ENCODE results near the gene CACNA2D3.

Gene CACNA2D3

DNA sequence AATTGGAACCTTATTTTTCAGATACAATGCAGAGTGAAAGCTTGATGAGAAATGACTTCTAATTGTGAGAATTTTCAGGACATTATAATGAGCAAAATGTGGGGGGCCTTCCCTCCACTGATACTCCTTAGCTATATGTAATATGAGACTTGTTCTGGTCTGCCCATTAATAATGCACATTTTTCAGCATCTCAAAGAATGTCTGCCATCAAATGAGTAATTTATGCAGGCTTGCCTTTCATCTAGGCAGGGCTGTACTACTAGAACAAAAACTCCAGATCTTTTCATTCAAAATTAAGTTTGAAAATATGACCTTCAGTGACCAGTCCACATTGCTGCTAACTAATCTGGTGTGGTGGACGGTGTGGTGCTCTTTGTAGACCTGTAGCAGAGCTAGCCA, 678.1 kb downstream of the CACNA2D3 start:
- DNase-seq (ENCODE audit: low read depth in 2 of 2): no peak

DNA sequence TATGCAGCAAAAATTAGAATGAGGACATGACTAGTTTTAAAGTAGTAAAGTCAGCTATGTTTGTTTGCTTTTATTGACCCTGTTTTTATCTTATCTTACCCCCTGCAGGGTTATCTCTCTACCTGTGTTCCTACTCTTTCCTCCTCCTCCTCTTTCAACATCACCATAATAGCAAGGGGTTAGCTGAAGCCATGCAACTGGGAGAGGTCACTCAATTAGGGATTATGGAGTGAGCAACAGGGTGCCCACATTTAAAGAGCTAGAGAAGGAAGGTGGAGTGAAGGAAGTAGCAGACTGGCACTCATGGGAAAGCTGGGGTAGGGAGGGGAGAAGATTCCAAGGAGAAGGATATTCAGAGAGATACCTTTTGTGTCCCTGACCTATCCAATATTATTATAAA, 679.6 kb downstream of the CACNA2D3 start:
- DNase-seq (ENCODE audit: low read depth in 2 of 2): no peak

DNA sequence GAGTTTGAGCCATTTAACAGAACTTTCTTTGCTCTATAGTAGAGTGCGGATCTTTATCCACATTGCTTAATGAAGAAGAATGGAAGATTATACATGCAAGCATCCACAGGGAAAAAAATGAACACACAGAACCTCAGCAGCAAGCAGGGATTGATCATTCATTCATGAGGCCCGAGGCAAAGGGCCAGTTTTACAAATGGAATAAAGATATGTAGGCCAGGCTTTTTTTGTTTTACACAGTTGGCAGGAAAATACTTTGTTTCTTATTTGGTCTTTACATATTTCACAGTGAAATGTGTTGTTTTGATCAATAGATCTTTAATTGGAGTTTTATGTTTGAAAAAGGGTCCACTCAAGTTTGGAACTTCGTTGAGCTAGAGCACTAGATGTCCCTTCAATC, 688.0 kb downstream of the CACNA2D3 start:
- DNase-seq (ENCODE audit: low read depth in 2 of 2): no peak

DNA sequence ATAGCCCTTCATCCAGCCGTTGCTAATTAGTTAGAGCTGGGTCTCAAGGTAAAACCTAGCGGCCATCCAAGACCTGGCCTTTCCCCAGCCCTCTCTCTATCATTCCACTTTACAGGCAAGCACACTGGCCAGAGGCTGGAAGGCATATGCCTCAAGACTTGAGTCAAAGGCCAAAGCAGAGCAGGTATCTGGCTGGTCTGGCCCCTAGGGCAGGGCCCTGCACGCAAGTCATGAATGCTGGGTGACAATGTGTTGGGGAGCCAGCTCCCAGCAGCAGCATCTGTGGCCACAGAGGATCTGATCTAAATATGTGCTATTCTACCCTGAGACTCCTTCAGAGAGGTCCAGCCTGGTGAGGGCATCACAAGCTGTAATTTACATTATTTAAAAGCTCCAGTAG, 691.9 kb downstream of the CACNA2D3 start:
- DNase-seq (ENCODE audit: low read depth in 2 of 2): no peak

DNA sequence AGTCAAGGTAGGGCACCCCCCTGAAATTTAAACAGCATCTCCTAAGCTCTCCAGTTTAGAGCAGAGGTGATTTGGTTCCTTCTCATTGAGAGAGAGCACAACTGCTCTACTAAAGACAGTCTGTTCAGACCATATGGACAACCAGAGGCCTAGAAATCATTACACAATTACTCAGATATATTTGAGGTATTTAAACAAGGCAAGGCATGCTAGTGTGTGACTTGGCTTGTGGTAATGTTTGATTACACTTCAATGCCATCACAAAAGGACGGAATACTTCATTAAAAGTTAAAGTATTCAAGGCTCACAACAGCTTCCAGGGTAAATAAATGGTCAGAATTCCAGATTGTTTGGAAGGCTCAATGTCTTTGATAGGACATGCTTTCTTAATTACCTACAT, 695.3 kb downstream of the CACNA2D3 start:
- DNase-seq (ENCODE audit: low read depth in 2 of 2): peak; percentile 65 to 68

GRCh38 chr3:54818486-54818885, 696.1 kb downstream of the CACNA2D3 start:
- DNase-seq (ENCODE audit: low read depth in 2 of 2): no peak

DNA sequence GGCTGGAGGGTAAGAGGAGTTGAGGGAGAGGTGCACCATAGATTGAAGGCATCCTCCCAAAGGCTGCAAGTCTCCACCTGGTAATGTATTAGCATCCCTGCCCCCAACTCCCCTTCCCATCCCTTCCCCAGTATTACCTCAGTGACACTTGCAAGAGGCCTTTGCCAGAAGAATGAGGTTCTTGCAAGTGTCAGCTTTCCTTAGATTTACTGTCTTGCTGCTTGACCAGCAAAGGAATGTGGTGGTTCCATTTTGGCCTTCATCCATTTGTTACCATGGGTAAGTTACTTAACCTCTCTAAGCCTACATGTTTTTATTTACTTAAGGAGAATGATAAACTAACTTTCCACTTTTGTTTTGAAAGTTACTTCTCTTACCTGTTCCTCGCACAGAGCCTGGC, 696.6 kb downstream of the CACNA2D3 start:
- DNase-seq (ENCODE audit: low read depth in 2 of 2): no peak

- peak; percentile 62 to 70 for DNase-seq (ENCODE audit: low read depth in 2 of 2)
Observed at GRCh38 chr3:54819946-54820345, 697.6 kb downstream of the CACNA2D3 start.

DNA sequence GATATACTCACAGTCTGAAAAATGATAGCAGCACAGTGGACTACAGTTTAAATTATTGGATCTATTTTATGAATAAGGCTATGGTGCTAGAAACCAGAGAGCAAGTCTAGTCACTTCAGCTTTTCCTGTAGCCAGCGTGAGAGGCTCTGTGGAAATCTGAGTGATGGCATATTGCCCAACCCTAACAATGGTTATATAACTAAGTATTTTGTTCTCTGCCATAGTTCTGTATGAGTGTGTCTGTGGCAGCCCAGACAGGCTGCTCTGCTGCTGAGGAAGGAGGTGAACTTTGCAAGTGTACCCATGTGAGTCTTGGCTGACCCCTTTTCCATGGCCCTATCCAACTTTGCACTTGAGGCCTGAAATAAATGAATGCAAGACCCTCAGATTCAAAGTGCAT, 699.9 kb downstream of the CACNA2D3 start:
- peak; percentile 24 to 25 for DNase-seq (ENCODE audit: low read depth in 2 of 2)

DNA sequence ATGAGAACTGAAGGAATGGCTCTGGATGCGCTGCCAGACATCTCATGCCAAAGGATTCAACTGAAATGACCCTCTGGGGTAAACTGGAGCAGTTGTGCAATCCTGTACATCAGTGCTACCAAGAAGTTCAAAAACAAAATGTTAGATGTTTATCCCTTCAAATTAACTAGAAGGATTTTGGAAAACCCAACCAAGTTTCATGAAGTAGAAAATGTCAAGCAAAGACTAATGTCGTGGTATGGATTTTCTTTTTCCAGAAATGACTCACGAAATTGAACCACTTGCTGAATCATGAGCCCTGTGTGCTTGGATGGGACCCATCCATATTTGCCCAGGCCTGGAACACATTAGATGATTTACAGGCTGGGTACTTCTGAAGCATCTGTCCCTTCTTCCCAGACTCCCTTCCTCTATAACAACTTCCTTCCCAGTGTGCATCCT, 703.9 kb downstream of the CACNA2D3 start:
- DNase-seq (ENCODE audit: low read depth in 2 of 2): peak; percentile 47 to 49

DNA sequence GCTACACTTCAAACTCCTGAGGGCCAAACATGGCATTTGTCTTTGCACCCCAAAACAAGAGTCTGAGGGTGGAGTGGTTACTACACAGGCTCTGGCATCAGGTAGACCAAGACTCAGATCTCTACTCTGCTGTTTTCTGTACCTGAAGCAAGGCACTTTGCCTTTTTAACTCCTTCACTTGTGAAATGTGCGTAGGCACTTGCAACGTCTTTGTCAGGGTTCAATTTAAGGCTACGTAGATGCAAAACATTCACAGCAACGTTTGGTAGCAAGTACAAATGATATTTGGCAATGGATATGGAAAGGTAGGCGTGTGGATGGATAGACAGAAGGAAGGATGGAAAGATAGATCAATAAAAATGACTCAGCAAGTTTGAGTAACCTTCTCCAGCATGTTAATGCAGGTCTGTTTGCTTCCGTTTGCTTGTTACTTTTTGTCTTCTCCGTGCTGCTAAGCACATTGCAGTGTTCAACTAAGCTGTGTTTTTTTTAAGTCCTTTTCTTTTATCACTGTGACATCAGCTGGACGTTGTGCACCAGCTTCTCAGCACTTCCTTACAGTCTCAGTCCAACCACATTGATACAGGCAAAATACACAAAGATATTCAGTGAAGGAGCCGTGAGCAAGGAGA, 704.8 kb downstream of the CACNA2D3 start:
- no peak for DNase-seq (ENCODE audit: low read depth in 2 of 2)

DNA sequence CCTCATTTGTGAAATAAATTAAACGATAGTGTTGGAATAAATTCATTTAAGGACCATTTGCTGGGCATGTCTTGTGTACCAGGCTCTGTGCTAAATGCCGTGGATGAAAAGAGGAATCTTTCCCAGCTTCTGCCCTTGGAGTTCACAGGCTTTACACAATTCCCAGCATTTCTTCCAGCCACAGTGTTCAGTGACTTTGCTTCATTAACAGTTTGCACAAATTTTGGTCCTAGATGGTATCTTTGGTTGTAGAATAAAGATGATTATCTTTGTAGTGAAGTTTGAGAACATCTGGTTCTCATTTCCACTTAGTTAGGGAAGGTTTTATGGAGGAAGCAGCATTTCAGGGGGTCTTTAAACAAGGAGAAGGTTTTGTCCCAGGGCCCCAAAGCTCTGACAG, 705.4 kb downstream of the CACNA2D3 start:
- DNase-seq (ENCODE audit: low read depth in 2 of 2): no peak

GRCh38 chr3:54830658-54831057, 708.3 kb downstream of the CACNA2D3 start:
- no peak for DNase-seq (ENCODE audit: low read depth in 2 of 2)

- no peak for DNase-seq (ENCODE audit: low read depth in 2 of 2)
Observed at GRCh38 chr3:54831112-54831511, 708.8 kb downstream of the CACNA2D3 start.

GRCh38 chr3:54832876-54833275, 710.5 kb downstream of the CACNA2D3 start:
- DNase-seq (ENCODE audit: low read depth in 2 of 2): no peak

DNA sequence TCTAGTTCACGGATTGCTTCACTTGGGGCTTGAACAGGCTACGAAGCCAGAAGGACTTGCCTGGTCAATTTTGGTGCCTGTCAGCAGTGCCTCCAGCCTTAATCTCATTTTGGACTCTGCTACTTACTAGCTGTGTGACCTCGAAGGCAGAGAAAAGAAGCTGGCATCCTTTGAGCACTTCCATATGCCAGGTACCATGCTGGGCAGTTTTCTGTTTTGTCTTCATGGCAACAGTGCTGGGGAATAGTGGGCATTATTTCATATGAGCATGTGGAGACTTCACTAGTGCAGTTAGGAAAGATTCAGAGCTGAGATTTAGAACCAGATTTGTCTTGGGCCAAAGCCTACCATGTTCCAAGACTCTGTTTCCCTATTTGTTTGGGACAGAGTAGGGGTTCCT, 713.3 kb downstream of the CACNA2D3 start:
- DNase-seq (ENCODE audit: low read depth in 2 of 2): no peak

- no peak for DNase-seq (ENCODE audit: low read depth in 2 of 2)
Observed at GRCh38 chr3:54836871-54837270, 714.5 kb downstream of the CACNA2D3 start.

GRCh38 chr3:54837964-54838363, 715.6 kb downstream of the CACNA2D3 start:
- DNase-seq (ENCODE audit: low read depth in 2 of 2): no peak

DNA sequence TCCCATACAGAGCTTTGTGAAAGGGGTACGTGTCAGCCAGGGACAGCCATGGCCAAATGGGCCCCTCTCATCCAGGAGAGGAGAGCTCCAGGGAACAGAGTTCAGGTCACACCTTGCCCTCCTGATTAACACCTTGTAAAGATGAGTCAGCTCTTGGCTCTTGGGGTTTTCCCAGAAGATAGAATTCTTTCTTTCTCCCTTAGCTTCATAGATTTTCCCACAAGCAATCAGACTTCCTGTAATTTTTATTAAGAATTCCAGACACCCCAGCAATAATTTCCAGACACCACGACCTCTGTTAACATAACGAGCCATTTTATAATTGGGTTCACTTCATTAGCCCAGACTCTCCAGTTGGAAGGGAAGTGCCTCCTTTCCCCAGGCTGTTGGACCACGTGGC, 719.1 kb downstream of the CACNA2D3 start:
- DNase-seq (ENCODE audit: low read depth in 2 of 2): no peak

GRCh38 chr3:54843352-54843751, 721.0 kb downstream of the CACNA2D3 start:
- DNase-seq (ENCODE audit: low read depth in 2 of 2): no peak

GRCh38 chr3:54844211-54844610, 721.9 kb downstream of the CACNA2D3 start:
- DNase-seq (ENCODE audit: low read depth in 2 of 2): no peak

- no peak for DNase-seq (ENCODE audit: low read depth in 2 of 2)
Observed at GRCh38 chr3:54845011-54845410, 722.7 kb downstream of the CACNA2D3 start.

DNA sequence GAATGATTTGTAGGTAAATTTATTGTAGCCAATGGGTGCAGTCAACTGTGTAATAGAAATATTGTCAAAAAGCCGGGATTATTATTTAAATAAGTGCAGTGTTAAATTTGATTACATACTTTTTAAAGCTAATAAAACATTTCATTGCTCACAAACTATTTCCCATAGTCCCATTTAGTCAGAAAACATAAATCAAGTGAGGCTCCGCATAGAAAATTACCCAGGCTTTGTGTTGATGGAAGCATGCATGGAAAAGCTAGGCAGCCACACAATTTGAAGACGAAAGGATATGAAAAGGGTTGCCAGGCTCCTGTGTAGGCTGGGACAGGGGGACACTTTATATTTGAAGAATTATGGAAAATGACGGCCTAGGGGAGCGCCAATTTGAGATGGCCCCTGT, 723.2 kb downstream of the CACNA2D3 start:
- no peak for DNase-seq (ENCODE audit: low read depth in 2 of 2)

DNA sequence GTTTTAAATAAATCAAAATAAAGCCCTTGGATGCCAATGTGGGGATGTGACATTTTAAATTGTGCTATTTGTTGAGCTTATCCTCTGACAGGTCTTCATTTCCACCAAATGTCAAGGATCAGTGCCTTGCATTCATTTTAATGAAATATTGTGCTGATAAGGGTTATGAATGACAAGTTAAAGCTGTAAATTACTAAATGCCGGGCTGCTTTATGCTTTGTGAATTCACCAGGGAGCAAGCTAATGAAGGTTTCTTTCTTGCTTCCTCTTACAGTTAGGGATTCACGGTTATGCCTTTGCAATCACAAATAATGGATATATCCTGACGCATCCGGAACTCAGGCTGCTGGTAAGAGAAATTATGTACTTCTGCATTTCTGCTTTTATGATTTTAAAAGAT, 723.8 kb downstream of the CACNA2D3 start:
- DNase-seq (ENCODE audit: low read depth in 2 of 2): no peak

Data from fibroblast of skin of left quadriceps (primary cell).